Brain pericyte (primary cell): Measurements from ENCODE around the gene HOATZ.

Experiments
- DNase-seq: peaks from one replicate; pipeline ENCODE4 v3.0.0-alpha.2; 2012; ENCODE audit warnings: low read depth, low spot score

The HOATZ gene

DNA sequence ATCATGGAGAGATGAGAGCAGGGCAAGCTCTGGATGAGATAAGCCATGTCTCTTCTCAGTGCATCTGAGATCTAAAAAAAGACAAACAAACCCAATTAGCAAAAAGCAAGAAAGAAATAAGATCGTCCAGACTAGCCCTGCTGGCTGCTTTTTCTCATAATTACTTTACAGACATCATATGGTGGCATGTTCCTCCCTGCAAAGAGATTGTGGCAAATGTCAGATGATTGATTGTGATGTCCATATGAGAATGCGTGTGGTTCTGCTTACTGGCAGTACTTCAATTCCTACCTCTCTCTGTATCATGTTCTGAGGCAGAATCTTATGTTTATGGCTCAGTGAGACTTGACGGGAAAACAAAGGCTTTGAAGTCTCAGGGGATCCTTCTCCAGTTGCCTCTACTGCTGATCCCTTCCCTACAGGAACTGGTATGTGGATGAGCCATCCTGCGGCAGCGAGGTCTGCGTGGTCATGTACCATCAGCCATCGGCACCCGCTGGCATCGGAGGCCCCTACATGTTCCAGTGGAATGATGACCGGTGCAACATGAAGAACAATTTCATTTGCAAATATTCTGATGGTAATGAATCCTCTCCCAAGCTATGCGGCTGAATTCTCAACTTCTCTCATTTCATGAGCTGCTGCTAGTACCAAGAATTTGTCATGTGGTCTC, 34.8 kb downstream of the HOATZ start:
- DNase-seq: no peak

DNA sequence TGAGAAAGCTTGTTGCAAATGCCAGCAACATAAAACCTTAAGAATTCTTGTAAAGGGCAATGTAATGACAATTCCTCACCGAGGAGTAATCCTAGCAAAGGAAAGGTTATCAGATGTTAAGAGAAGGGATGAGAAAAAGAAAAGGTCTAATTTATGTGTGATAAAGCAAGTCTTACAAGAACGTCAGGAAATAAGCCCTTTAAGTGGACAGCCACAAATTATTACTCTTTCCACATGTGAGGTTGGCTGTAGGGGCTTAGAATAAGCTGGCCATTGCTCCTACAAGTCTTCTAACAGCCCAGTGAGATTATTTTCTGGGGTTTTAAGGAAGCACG, 35.3 kb downstream of the HOATZ start:
- no peak for DNase-seq

DNA sequence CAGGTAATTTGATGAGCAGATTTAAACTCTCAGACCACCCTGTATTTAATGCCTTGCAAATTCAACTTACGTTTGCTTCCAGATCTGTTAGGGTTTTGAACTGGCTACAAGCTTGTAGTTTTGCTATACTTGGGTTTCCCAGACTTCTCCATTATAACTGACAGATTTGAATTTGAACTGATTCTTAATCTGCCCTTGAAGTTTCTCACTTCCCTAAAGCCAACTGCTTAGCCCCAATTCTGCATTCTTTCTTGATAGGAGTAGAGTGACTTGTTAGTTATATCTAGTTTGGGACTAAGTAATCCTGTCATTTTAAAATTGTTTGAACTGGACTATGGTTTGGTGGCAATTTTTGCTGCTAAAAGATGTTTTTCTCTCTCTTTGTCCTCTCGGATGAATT, 35.7 kb downstream of the HOATZ start:
- no peak for DNase-seq

GRCh38 chr11:111554532-111554931, 40.0 kb downstream of the HOATZ start:
- DNase-seq: no peak

DNA sequence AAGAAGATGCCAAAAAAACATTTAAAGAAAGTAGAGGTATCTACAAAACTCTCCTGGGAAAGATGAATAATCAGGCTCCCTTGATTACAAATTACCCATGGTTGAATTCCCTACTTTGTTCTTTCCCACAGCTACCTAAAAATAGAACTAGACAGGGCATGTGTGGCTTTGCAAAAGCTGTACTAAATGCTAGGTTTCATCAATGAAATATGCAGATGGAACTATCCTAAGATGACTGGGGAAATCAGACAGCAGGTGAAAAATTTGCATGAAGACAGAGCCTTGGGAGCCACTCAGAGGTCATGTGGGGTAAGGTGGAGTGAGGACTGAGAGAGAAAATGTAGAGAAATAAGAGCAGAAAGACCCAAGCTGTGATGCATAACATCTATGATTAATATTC, 40.7 kb downstream of the HOATZ start:
- no peak for DNase-seq

DNA sequence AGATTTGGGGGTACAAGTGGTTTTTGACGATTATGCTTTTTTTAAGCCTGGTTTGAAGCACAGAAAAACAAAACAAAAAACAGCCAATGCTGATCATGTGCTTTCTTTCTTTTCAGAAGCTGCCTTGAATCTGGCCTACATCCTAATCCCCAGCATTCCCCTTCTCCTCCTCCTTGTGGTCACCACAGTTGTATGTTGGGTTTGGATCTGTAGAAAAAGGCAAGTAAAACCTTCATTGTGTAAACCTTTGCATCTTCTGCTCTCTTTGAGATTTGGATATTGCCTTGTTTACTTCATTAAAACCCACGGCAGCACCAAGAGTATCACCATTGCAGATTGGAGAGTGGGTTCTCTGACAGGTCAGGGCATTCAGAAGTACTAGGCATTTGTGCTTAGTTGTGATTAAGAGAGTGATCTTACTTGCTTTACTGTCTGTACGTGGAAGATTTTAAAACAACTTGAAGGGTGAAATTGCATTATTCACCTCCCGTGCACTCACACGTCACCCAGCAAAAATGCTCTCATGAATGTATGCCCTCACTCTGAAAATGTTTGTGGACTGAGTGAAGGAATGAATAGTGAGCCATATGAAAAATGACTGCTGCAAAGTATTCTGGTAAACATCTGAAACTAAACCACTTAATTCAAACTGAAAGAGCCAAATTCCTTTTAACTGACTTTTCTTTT, 43.0 kb downstream of the HOATZ start:
- DNase-seq: no peak

DNA sequence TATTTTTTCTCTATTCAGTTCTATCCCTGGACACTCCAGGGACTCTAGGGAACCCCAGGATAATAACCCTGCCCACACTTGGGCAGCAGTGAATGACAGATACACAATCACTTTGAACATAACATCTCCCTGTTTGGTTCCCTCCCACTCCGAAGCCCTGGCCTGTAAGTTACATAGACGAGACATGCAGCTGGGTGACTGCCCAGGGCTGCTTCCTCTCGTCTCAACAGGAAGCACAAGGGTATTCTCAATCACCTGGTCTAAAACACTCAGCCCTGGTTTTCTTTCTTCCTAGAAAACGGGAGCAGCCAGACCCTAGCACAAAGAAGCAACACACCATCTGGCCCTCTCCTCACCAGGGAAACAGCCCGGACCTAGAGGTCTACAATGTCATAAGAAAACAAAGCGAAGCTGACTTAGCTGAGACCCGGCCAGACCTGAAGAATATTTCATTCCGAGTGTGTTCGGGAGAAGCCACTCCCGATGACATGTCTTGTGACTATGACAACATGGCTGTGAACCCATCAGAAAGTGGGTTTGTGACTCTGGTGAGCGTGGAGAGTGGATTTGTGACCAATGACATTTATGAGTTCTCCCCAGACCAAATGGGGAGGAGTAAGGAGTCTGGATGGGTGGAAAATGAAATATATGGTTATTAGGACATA, 45.4 kb downstream of the HOATZ start:
- no peak for DNase-seq

DNA sequence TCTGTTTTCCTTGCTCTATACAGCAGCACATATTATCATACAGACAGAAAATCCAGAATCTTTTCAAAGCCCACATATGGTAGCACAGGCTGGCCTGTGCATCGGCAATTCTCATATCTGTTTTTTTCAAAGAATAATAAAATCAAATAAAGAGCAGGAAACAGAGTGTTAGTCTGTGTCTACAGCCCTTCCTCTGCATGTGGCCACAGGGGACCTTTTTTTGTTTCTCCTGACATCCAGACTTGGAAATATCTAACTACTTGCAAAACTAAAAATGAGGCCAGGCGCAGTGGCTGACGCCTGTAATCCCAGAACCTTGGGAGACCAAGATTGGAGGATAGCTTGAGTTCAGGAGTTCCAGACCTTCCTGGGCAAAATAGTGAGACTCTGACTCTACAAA, 46.2 kb downstream of the HOATZ start:
- no peak for DNase-seq

- no peak for DNase-seq
Observed at GRCh38 chr11:111561306-111561705, 46.7 kb downstream of the HOATZ start.

- DNase-seq: no peak
Observed at GRCh38 chr11:111561791-111562325, 47.3 kb downstream of the HOATZ start.

DNA sequence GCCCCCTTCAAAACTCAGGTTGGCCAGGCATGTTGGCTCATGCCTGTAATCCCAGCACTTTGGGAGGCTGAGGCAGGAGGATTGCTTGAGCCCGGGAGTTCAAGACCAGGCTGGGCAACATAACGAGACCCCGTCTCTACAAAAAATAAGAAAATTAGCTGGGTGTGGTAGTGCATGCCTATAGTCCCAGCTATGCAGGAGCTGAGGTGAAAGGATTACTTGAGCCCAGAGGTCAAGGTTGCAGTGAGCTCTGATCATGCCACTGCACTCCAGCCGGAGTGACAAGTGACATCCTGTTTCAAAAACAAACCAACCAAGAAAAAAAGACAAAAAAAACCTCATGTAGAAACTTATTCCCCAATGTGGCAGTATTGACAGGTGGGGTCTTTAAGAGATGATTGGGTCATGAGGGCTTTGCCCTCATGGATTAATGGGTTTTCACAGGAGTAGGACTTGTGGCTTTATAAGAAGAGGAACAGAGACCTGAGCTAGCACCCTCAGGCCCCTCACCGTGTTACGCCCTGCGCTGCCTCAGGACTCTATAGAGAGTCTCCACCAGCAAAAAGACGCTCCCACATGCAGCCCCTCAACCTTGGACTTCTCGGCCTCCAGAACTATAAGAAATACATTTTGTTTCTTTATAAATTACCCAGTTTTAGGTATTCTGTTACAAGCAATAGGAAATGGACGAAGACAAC, 48.3 kb downstream of the HOATZ start:
- DNase-seq: no peak

GRCh38 chr11:111565114-111565720, 50.6 kb downstream of the HOATZ start:
- DNase-seq: no peak

DNA sequence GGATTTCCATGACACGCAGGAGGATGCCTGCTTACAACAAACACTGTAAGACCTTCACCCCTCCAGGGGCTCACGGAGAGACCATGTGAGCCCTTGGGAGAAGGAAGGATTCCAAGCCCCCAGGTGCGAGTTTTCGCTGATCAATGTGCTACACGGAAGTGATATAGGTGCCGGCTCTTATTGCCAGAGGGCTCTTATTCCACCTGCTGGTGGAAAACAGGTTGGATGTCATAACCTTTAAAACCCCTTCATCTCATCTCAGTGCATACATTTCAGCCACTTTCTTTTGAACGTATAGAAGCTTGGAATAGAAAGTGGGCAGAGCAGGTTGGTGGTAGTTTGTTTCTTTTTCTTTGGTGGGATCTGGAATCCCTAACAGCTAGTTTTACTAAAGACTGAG, 51.7 kb downstream of the HOATZ start:
- no peak for DNase-seq

- no peak for DNase-seq
Observed at GRCh38 chr11:111569476-111569875, 54.9 kb downstream of the HOATZ start.

DNA sequence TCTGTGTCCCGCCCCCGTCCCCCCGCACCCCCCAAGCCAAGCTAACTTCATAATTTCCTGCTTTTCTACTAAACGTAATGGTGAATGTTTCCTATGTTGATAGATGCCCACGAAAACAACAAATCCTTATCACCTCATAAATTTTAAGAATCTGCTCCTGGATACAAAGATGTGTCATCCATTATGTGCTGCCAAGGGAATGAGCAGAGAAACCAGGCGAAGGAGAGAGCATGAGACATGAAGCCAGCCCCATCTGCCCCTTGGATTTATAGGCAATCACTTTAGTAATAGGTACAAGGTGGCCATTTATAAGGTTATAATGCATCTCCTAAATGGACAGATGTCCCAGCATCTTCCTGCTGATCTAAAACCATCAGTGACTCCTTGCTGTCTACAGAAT, 56.2 kb downstream of the HOATZ start:
- DNase-seq: no peak

GRCh38 chr11:111571829-111572501, 57.4 kb downstream of the HOATZ start:
- no peak for DNase-seq

DNA sequence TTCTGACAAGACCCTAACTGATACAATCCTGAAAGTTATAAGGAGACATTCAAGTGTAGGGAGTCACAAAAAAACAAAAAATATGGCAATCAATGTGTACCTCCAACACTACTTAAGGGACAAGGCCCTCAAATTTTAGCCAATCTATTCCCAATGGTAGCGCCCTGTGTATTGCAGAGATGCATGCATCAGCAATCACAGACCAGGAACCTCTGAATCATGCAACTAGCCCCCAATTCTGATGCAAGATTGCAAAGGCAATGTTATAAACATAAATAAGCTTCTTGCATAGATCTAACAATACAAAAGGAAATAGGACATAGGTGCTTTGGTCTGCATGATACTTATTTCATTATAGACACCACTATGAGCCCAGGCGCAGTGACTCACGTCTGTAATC, 58.0 kb downstream of the HOATZ start:
- DNase-seq: no peak

DNA sequence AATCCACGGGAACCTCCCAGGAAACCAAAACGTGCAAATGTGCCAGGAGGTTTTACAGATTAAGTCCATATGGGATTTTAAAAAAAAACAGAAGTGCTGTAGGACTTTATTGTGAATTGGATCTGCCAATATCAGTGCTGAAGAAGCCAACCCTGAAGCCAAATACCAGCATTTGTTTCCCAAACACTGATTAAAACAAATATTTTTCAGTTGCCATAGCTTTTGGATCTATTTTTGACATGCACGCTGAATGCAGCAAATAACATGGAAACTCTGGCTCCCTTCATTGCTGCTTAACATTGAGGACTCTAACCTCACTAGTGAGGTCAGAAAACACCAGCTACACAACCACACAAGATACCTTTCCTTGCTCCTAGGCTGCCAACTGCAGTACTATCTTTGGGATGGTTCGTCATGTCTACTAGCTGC, 59.3 kb downstream of the HOATZ start:
- DNase-seq: peak; percentile 21

GRCh38 chr11:111574373-111575225, 60.0 kb downstream of the HOATZ start:
- DNase-seq: no peak

GRCh38 chr11:111575740-111576139, 61.2 kb downstream of the HOATZ start:
- DNase-seq: no peak
